ENCODE results near the gene CHSY1. TPM values are rescaled to one million over a fixed set of nuclear protein-coding genes. Genes with fewer than 3 reads are reported as not detected.

The CHSY1 gene
- total and polyA plus RNA-seq, 10 of the 15 experiments (the other 5 are each of a cell fraction or from before 2014, with no cell fraction given): 1.4 to 31.2 (median 10.5) TPM

- ATAC-seq: peak; percentile 14; the same call in 1 of the 3 replicates
- in situ Hi-C loops (cut with MboI) (no loop called here), intact Hi-C loops (cut with micrococcal nuclease; ENCODE audit: unreplicated experiment) (no loop called here)
- ChIA-PET SMC1A (ENCODE audit: uncharacterized antibody, unreplicated experiment) (interaction anchor here (2.7 kb wide), 1 partner anchor 12 kb away, joined by 22 read pairs; no protein-coding TSS in a partner anchor), POLR2A (no interaction called here), RAD21 (ENCODE audit: unreplicated experiment) (interaction anchor here (1.0 kb wide), 1 partner anchor 37 kb away, joined by 3 read pairs; no protein-coding TSS in a partner anchor), CTCF (interaction anchor here (1.5 to 1.8 kb wide), 2 partner anchors 13 to 15 kb away, joined by 3 to 4 read pairs; no protein-coding TSS in a partner anchor)
- Histone ChIP-seq H4K20me1 (ENCODE audit: control insufficient read depth, insufficient read depth) (no peaks in the 10 kb centered on the region), H3K36me3 (ENCODE audit: control insufficient read depth in 2 of 2, insufficient read depth in 2 of 2, low read length in 1 of 2) (no peaks in the 10 kb centered on the region), H3K27me3 (replicated peaks in 1 of 2; ENCODE audit: control insufficient read depth in 2 of 2, insufficient read depth in 2 of 2, low read length in 1 of 2) (no peaks in the 10 kb centered on the region), H3K9me3 (replicated peaks; ENCODE audit: control insufficient read depth, insufficient read depth, low read length) (no peaks in the 10 kb centered on the region), H3K79me2 (ENCODE audit: control insufficient read depth, insufficient read depth, low read length) (no peaks in the 10 kb centered on the region), H3K9ac (ENCODE audit: control insufficient read depth, insufficient read depth, low read length) (no peak overlapping the region), H3K4me1 (ENCODE audit: control insufficient read depth, insufficient read depth, low read length) (peaks cover 28% of the 10 kb centered on the region), H2AFZ (ENCODE audit: control insufficient read depth, low read depth, low read length) (no peak overlapping the region), H3K27ac (ENCODE audit: control insufficient read depth, insufficient read depth) (no peak overlapping the region), H3K4me3 (no peak overlapping the region), H3K4me2 (ENCODE audit: control insufficient read depth, insufficient read depth) (peak overlapping the region; percentile 35; the same call in 1 of the 2 replicates)
- 6% methylated on average over 8 of the region's 8 CpGs for WGBS (ENCODE audit: insufficient coverage, insufficient replicate concordance, low lambda C conversion rate, missing lambda C conversion rate)
- TF ChIP-seq SPI1 (IDR thresholded peaks at IDR 0.05; ENCODE audit: borderline replicate concordance, insufficient read depth, low read depth, low read length) (no peak), RUNX3 (IDR thresholded peaks at IDR 0.05; ENCODE audit: low read length) (peak; percentile 49)
- peak; percentile 62 for FAIRE-seq
- BruUV-seq (replicated peaks): no TSS peak
- no peak for DNase-seq (ENCODE audit: low read depth, low spot score)
These were observed 100.6 kb downstream of the CHSY1 start for GRCh38 chr15:101151288-101151687.

GRCh38 chr15:101150723-101151040 lies 101.2 kb downstream of the CHSY1 start:
- intact Hi-C loops (cut with micrococcal nuclease; ENCODE audit: unreplicated experiment): no loop called here
- FAIRE-seq: no peak

More at GRCh38 chr15:101150723-101151040, 101.2 kb downstream of the CHSY1 start:
- BruUV-seq (replicated peaks): no TSS peak
- Histone ChIP-seq H3K36me3 (ENCODE audit: control insufficient read depth in 2 of 2, insufficient read depth in 2 of 2, low read length in 1 of 2) (no peaks in the 10 kb centered on the region), H3K4me1 (ENCODE audit: control insufficient read depth, insufficient read depth, low read length) (peaks cover 23% of the 10 kb centered on the region), H3K27ac (ENCODE audit: control insufficient read depth, insufficient read depth) (no peak overlapping the region), H3K79me2 (ENCODE audit: control insufficient read depth, insufficient read depth, low read length) (no peaks in the 10 kb centered on the region), H2AFZ (ENCODE audit: control insufficient read depth, low read depth, low read length) (no peak overlapping the region), H3K9ac (ENCODE audit: control insufficient read depth, insufficient read depth, low read length) (no peak overlapping the region), H3K4me3 (no peak overlapping the region), H3K4me2 (ENCODE audit: control insufficient read depth, insufficient read depth) (no peak overlapping the region), H3K9me3 (replicated peaks; ENCODE audit: control insufficient read depth, insufficient read depth, low read length) (no peaks in the 10 kb centered on the region; the same call in 2 of the 3 replicates), H4K20me1 (ENCODE audit: control insufficient read depth, insufficient read depth) (no peaks in the 10 kb centered on the region), H3K27me3 (replicated peaks in 1 of 2; ENCODE audit: control insufficient read depth in 2 of 2, insufficient read depth in 2 of 2, low read length in 1 of 2) (no peaks in the 10 kb centered on the region)
- WGBS (ENCODE audit: insufficient coverage, insufficient replicate concordance, low lambda C conversion rate, missing lambda C conversion rate): 86% methylated on average over 7 of the region's 7 CpGs
- RAD21 ChIA-PET (ENCODE audit: unreplicated experiment): interaction anchor here (1.0 kb wide), 1 partner anchor 38 kb away, joined by 3 read pairs; no protein-coding TSS in a partner anchor
- CTCF ChIA-PET: interaction anchor here (0.9 to 1.8 kb wide), 4 partner anchors 12 to 100 kb away, joined by 3 to 4 read pairs (median 3); no protein-coding TSS in a partner anchor
- TF ChIP-seq ELK1 (IDR thresholded peaks at IDR 0.05; ENCODE audit: low read depth, low read length): no peak
- no peak for TF ChIP-seq NFYA (IDR thresholded peaks at IDR 0.05; ENCODE audit: borderline replicate concordance, low read depth, low read length)
- TF ChIP-seq CHD1 (IDR thresholded peaks at IDR 0.05; ENCODE audit: low read depth, low read length): no peak
- no peak for DNase-seq (ENCODE audit: low read depth, low spot score)
- ATAC-seq: no peak
- SMC1A ChIA-PET (ENCODE audit: uncharacterized antibody, unreplicated experiment): interaction anchor here (2.7 kb wide), 1 partner anchor 11 kb away, joined by 22 read pairs; no protein-coding TSS in a partner anchor
- POLR2A ChIA-PET: interaction anchor here (1.2 kb wide), 1 partner anchor 10 kb away, joined by 4 read pairs; no protein-coding TSS in a partner anchor
- in situ Hi-C loops (cut with MboI): no loop called here

Measured in GM12878 (cell line).